ENCODE data around the gene PKD1L1. TPM values are rescaled to one million over a fixed set of nuclear protein-coding genes. Genes with fewer than 3 reads are reported as not detected.

Gene PKD1L1
- polyA plus RNA-seq, 1 donor (not counting 4 experiments of a cell fraction or from before 2014, with no cell fraction given), result 0.04 TPM

DNA sequence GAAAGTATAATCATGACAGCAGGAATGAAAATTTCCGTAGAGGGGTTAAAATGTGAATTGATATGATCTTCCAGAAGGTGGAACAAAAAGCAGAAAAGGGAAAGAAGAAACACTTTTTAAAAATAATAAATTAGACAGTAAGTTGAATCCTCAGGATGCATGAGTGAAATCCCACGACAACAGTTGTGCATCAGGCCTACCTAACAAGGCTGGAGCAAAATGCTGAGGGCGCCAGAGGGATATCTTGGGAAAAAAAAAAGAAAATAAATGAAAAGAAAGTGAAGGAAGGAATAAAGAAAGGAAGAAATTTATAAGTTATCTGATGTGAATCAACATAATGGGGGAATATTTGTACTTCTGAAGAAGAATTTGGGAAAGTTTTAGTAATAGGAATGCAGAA is 44.2 kb upstream of the PKD1L1 start:
- no peaks in the 10 kb centered on the region for H3K27me3 ChIP-seq (ENCODE audit: control insufficient read depth, extremely low read depth, insufficient read depth, low read length)
- no peaks in the 10 kb centered on the region for H3K9me3 ChIP-seq (ENCODE audit: control insufficient read depth, low read depth, low read length)
- peak overlapping the region; percentile 83 for H3K4me2 ChIP-seq (ENCODE audit: control insufficient read depth, extremely low read depth, insufficient read depth, low read depth, low read length)
- H3K27ac ChIP-seq (ENCODE audit: control insufficient read depth, insufficient read depth, low read length), result peak overlapping the region; percentile 33
- peak overlapping the region; percentile 96 for H2AFZ ChIP-seq (ENCODE audit: control insufficient read depth, low read length)
- dilution Hi-C loops (cut with MboI; ENCODE audit: extremely low pct_ligation_motif_present, low sequenced_read_pairs), result loop anchor here (5.0 kb wide), 1 partner anchor 35 kb away; the partner anchor contains the start of gene SUN3
- peak overlapping the region in 1 of 3 experiments; percentile 70 for H3K4me3 ChIP-seq (ENCODE audit: control insufficient read depth in 2 of 3, extremely low read depth in 1 of 3, insufficient read depth in 2 of 3, low read depth in 1 of 3, low read length in 3 of 3)
- no peak for TF ChIP-seq EZH2 (IDR thresholded peaks at IDR 0.05; ENCODE audit: low read length)
- TF ChIP-seq, protein P1, sequence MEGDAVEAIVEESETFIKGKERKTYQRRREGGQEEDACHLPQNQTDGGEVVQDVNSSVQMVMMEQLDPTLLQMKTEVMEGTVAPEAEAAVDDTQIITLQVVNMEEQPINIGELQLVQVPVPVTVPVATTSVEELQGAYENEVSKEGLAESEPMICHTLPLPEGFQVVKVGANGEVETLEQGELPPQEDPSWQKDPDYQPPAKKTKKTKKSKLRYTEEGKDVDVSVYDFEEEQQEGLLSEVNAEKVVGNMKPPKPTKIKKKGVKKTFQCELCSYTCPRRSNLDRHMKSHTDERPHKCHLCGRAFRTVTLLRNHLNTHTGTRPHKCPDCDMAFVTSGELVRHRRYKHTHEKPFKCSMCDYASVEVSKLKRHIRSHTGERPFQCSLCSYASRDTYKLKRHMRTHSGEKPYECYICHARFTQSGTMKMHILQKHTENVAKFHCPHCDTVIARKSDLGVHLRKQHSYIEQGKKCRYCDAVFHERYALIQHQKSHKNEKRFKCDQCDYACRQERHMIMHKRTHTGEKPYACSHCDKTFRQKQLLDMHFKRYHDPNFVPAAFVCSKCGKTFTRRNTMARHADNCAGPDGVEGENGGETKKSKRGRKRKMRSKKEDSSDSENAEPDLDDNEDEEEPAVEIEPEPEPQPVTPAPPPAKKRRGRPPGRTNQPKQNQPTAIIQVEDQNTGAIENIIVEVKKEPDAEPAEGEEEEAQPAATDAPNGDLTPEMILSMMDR (optimal IDR thresholded peaks at IDR 0.05 in 1 of 3, IDR thresholded peaks at IDR 0.05 in 1 of 3, conservative IDR thresholded peaks at IDR 0.05 in 1 of 3; ENCODE audit: extremely low read depth in 1 of 3, insufficient read depth in 2 of 3, low read length in 3 of 3), result peak in 1 of 3 experiments; percentile 16
- no peaks in the 10 kb centered on the region for H3K79me2 ChIP-seq (ENCODE audit: control insufficient read depth, insufficient read depth, low read length)
- DNase-seq (ENCODE audit: low read depth, low spot score) (no peak), FAIRE-seq (no peak)
- H3K9ac ChIP-seq (ENCODE audit: control insufficient read depth, extremely low read depth, insufficient read depth, low read length), result peak overlapping the region; percentile 60
- no peaks in the 10 kb centered on the region for H3K36me3 ChIP-seq (ENCODE audit: control insufficient read depth in 2 of 2, extremely low read depth in 1 of 2, insufficient read depth in 2 of 2, low read length in 2 of 2)
- H3K9me1 ChIP-seq (ENCODE audit: control insufficient read depth, extremely low read depth, insufficient read depth, low read length), result no peaks in the 10 kb centered on the region
- H4K20me1 ChIP-seq (ENCODE audit: control insufficient read depth, extremely low read depth, insufficient read depth, low read length), result no peaks in the 10 kb centered on the region
- H3K4me1 ChIP-seq (ENCODE audit: control insufficient read depth, extremely low read depth, insufficient read depth, low read length), result peaks cover 10% of the 10 kb centered on the region

DNA sequence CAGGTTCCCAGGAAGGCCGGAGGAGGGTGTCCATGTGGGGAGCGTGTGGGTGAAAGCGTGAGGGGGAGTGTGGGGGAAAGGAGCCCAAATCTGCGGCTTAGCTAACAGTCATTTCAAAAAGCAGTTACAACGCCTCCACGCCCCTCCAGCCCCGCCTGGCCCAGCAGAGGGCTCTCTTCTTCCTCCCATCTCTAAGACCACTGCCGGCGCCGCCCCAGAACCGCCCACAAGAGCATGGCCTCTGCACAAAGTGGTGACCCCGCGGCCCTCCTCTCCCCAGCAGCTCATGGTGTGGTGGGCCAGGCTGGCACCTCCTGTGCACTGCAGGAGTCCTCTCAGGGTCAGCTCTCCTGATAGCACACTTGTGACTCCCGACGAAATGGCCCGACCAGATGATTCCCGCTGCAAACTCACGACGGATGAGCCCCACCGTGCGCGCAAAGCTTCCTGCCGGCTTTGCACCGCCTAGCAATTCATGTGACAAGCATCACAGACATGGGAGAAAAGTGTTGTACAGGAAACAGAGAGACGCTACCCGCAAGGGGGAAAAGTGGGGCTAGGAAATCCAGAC is 43.6 kb upstream of the PKD1L1 start:
- Histone ChIP-seq H3K4me3 (ENCODE audit: control insufficient read depth in 2 of 3, extremely low read depth in 1 of 3, insufficient read depth in 2 of 3, low read depth in 1 of 3, low read length in 3 of 3) (peak overlapping the region; percentile 28 to 74 (median 70)), H3K36me3 (ENCODE audit: control insufficient read depth in 2 of 2, extremely low read depth in 1 of 2, insufficient read depth in 2 of 2, low read length in 2 of 2) (no peaks in the 10 kb centered on the region), H3K4me1 (ENCODE audit: control insufficient read depth, extremely low read depth, insufficient read depth, low read length) (peaks cover 10% of the 10 kb centered on the region), H3K4me2 (ENCODE audit: control insufficient read depth, extremely low read depth, insufficient read depth, low read depth, low read length) (peak overlapping the region; percentile 83), H3K9me3 (ENCODE audit: control insufficient read depth, low read depth, low read length) (no peaks in the 10 kb centered on the region), H3K79me2 (ENCODE audit: control insufficient read depth, insufficient read depth, low read length) (no peaks in the 10 kb centered on the region), H3K9me1 (ENCODE audit: control insufficient read depth, extremely low read depth, insufficient read depth, low read length) (no peaks in the 10 kb centered on the region), H3K9ac (ENCODE audit: control insufficient read depth, extremely low read depth, insufficient read depth, low read length) (peak overlapping the region; percentile 60), H4K20me1 (ENCODE audit: control insufficient read depth, extremely low read depth, insufficient read depth, low read length) (no peaks in the 10 kb centered on the region), H2AFZ (ENCODE audit: control insufficient read depth, low read length) (peak overlapping the region; percentile 96), H3K27me3 (ENCODE audit: control insufficient read depth, extremely low read depth, insufficient read depth, low read length) (no peaks in the 10 kb centered on the region), H3K27ac (ENCODE audit: control insufficient read depth, insufficient read depth, low read length) (peak overlapping the region; percentile 33)
- FAIRE-seq (peak; percentile 20), DNase-seq (ENCODE audit: low read depth, low spot score) (no peak)
- dilution Hi-C loops (cut with MboI; ENCODE audit: extremely low pct_ligation_motif_present, low sequenced_read_pairs), result loop anchor here (5.0 kb wide), 1 partner anchor 35 kb away; the partner anchor contains the start of gene SUN3
- TF ChIP-seq, protein P1 (optimal IDR thresholded peaks at IDR 0.05 in 1 of 3, IDR thresholded peaks at IDR 0.05 in 1 of 3, conservative IDR thresholded peaks at IDR 0.05 in 1 of 3; ENCODE audit: extremely low read depth in 1 of 3, insufficient read depth in 2 of 3, low read length in 3 of 3), result peak; percentile 58 to 87 (median 83)
- TF ChIP-seq EZH2 (IDR thresholded peaks at IDR 0.05; ENCODE audit: low read length), result no peak
